Subcutaneous adipose tissue (tissue), 4 donors: Measurements from ENCODE around the gene GPC6. TPM values are rescaled to one million over a fixed set of nuclear protein-coding genes. Genes with fewer than 3 reads are reported as not detected.

Experiments used
- CTCF ChIP-seq: fragments of 450-650 bp; IDR thresholded peaks from one replicate; pipeline ENCODE4 v1.5.1; 2016; ENCODE audit warnings: low read depth, mild to moderate bottlenecking, control low read depth, antibody characterized with exemption, moderate library complexity
- total RNA-seq, 4 donors: library from RNA; depleted of rRNA; stranded (reverse); fragments of >200 nt; gene quantifications; one replicate each; pipeline ENCODE4 v1.1.0, GENCODE V29; 2016

Gene GPC6
- total RNA-seq, 4 donors from 2014 or later: 16.2 to 30.6 (median 26.9) TPM

- no peak for TF ChIP-seq CTCF
Measured at GRCh38 chr13:94181461-94182107, 955.0 kb downstream of the GPC6 start.

GRCh38 chr13:94182185-94182761 is 955.7 kb downstream of the GPC6 start:
- TF ChIP-seq CTCF: no peak

GRCh38 chr13:94186470-94186869 is 959.9 kb downstream of the GPC6 start:
- TF ChIP-seq CTCF: no peak

- no peak for TF ChIP-seq CTCF
Measured at GRCh38 chr13:94188201-94188854, 961.7 kb downstream of the GPC6 start.

- no peak for TF ChIP-seq CTCF
Measured at GRCh38 chr13:94192431-94192975, 965.9 kb downstream of the GPC6 start.

GRCh38 chr13:94195715-94196114 is 969.1 kb downstream of the GPC6 start:
- TF ChIP-seq CTCF: no peak

- no peak for TF ChIP-seq CTCF
Measured at GRCh38 chr13:94196413-94196812, 969.8 kb downstream of the GPC6 start.
